GM19452 (cell line): Measurements from ENCODE around the gene PLAAT4.
"Not testable (repeated sequence)": the region's sequence is repeated elsewhere in the genome, so short reads cannot be mapped to it uniquely, and the experiment has no call there.

Experiments
- ATAC-seq: cut with Tn5 transposase; IDR thresholded peaks from one replicate; pipeline ENCODE4 v1.9.1; 2021; ENCODE audit not compliant: unreplicated experiment

The PLAAT4 gene

DNA sequence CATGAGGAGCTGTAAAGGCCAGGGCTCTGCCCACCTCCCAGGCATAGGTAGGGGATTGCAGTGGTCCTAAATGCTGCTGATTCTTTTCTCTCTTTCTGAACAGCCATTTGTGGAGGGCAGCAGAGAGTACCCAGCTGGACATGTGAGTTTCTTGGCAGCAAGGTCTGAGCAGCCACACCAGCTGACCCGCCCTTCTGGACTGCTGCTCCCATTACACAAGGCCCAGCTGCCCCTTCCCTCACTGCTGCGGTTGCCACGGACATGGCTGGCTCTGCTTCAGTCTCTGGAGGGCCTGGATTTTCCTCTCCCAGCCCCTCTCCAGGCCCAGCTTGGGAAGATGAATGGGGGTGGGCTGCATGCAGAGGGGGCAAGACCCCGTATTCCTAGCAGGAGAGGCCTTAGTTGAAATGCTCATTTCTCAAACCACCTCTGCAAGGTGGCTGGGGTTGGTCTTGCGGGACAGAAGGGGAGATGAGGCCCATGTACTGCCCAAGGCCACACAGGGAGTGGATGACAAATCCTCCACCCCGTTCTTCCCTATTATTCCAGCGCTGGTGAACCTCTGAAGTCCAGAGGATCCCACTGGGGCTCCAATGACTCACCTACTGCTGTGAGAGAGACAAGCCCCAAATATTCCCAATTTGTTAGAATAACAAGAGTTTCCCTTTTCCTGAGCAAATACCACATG lies 26.1 kb upstream of the PLAAT4 start:
- ATAC-seq = no peak

DNA sequence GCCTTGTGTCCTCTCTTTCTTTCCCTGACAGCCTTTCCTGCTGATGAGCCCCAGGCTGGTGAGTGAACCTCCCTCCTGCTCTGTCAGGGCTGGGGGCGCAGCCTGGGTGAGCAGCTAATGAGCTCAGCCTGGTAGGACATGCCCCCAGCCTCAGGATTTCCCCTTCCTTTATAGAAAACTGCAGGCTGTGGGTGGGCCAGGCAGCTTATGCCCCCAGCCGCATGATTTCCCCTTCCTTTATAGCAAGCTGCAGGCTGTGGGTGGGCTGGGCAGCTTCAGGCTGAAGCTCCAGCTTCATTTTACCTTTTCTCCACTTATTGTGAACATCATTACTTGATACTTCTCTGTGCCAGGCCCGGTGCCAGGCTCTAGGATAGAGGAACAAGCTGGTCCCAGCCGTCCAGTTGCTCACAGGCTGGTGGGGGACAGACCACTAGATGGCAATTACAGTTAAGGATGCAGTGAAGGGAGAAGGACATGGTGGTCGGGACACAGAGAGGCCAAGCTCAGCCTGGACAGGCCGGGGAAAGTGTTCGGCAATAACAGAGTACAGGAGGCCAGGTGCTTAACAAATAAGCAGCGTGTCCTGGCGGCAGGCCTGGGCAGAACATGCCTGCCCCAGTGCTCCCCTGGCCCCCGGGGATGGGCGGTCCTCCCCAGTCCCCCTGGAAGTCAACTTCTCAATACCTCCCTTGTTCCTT lies 25.4 kb upstream of the PLAAT4 start:
- no peak for ATAC-seq

DNA sequence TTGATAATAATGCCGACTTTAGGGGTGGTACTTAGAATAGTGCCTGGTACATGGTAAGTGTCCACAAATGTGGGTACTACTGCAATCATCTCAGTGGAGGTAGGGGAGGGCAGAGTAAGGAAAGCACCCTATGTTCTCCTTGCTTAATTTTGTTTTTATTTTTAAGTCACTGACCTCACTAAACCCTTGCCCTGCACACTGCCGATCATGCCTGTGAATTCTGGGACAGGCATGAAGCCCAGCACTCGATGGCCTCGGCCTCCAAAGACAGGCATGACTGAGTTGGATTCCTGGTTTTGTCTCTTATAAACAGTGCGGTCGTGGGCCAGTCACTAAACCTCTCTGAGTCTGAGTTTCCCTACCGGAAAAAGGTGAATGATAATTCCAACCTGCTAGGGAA lies 23.8 kb upstream of the PLAAT4 start:
- no peak for ATAC-seq

- no peak for ATAC-seq
These were observed 20.5 kb upstream of the PLAAT4 start for GRCh38 chr11:63516109-63516508.

- ATAC-seq = no peak
These were observed 19.5 kb upstream of the PLAAT4 start for GRCh38 chr11:63517156-63517555.

DNA sequence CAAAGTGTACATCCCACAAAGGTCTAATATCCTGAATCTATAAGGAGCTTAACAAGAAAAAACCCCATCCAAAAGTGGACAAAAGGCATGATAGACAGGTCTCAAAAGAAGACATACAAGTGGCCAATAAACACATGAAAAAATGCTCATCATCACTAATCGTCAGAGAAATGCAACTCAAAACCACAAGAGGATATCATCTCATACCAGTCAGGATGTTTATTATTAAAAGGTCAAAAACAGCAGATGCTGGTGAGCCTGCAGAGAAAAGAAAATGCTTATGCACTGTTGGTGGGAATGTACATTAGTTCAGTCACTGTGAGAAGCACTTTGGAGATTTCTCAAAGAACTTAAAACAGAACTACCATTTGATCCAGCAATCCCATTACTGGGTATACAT lies 18.1 kb upstream of the PLAAT4 start:
- no peak for ATAC-seq

DNA sequence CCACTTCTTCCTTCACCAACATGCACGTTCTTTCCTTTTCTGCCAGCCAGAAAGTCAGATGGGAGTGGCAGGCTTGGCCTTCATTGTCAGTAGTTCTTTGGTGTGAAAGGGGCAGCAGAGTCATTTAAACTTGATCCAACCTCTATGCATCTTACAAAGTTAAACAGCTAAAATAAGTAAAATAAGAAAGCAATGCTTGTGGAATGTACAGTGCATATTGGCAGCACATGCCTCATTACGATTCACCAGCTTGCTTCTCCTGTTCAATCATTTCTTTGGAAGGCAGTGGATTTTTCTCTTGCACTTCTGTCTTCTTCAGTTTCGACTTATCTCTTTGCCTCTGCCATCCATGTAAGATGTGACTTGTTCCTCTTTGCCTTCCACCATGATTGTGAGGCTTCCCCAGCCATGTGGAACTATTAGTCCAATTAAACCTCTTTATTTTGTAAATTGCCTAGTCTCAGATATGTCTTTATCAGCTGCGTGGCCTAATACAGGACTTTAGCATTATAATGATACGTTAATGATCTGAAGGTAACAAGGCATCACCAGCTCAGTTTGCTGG lies 15.9 kb upstream of the PLAAT4 start:
- no peak for ATAC-seq

DNA sequence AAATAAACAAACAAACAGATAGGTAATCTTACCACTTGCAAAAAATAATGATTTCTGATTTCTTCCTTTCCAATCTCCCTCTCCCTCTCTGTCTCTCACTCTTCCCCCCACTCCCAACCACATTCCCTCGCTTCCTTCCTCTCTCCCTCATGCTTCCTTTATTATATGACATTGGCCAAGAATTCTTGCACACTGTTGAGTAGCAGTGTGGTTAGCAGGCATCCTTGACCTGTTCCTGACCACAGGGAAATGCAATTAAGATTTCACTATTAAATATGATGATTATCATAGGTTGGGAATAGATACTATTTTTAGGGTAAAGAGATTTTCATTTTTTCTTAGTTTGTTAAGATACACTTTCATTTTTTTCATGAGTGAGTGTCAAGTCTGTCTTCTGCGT lies 14.7 kb upstream of the PLAAT4 start:
- ATAC-seq = no peak

- ATAC-seq = no peak
These were observed 13.5 kb upstream of the PLAAT4 start for GRCh38 chr11:63523151-63523550.

GRCh38 chr11:63527667-63528066 lies 8.9 kb upstream of the PLAAT4 start:
- ATAC-seq = no peak

GRCh38 chr11:63528156-63528555 lies 8.5 kb upstream of the PLAAT4 start:
- not testable (repeated sequence) for ATAC-seq

DNA sequence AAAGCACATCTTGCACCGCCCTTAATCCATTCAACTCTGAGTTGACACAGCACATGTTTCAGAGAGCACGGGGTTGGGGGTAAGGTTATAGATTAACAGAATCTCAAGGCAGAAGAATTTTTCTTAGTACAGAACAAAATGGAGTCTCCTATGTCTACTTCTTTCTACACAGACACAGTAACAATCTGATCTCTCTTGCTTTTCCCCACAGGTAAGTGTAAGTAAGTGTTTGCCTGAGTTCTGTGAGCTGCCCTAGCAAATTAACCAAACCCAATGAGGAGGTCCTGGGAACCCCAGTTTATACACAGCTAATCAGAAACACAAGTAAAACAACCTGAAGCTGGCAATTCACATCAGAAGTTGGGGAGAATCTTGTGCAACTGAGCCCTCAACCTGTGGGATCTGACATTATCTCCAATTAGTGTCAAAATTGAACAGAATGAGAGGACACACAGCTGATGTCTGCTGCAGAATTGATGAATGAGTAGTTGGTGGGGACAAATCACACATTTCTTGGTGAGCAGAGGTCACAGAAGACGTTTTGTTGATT lies 7.8 kb upstream of the PLAAT4 start:
- not testable (repeated sequence) for ATAC-seq

GRCh38 chr11:63529373-63529772 lies 7.2 kb upstream of the PLAAT4 start:
- not testable (repeated sequence) for ATAC-seq

GRCh38 chr11:63530021-63530420 lies 6.6 kb upstream of the PLAAT4 start:
- no peak for ATAC-seq

GRCh38 chr11:63531074-63531792 lies 5.4 kb upstream of the PLAAT4 start:
- peak; percentile 80 for ATAC-seq

GRCh38 chr11:63532117-63532516 lies 4.5 kb upstream of the PLAAT4 start:
- ATAC-seq = no peak

GRCh38 chr11:63532799-63533475 lies 3.7 kb upstream of the PLAAT4 start:
- no peak for ATAC-seq

DNA sequence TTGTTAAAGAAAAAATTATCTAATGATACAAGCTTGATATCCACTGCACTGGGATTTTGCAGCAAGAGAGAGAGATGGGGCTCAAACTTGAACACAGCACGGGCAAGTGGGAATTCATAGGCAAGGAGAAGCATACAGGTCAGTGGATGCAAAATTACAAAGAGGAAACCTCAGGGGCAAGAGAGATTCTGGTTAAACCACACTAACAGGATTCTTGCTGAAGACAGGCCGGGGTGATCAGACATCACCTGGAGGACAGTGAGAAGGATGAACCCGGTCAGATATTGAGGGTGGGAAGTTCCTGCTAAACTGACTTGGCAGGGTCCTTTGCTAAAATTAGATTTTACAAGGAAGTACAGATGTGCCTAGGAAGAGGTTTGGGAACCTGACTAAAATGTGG lies 2.5 kb upstream of the PLAAT4 start:
- no peak for ATAC-seq

DNA sequence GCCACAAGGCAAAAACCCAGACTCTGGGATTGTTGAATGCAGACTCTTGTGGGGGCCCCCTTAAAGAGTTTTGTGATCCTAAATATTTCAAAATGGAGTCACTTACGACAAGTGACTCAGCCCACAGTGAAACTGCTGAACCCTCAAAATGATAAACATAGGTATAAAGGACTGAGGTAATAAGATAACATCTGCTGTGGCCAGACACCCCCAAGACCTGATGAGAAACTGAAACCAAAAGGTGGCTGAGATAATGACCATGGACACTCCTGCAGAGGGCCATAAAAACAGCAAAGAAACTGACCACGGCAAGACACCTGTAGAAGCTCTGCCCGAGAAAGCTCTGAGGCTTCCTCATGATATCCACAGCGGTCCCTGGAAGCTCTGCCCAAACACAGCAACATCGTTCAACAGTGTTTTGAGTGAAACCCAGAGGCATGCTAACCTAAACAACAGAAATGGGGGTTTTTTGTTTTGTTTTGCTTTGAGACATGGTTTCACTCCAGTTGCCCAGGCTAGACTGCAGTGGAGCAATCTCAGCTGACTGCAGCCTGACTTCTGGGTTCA lies 1.6 kb upstream of the PLAAT4 start:
- no peak for ATAC-seq

DNA sequence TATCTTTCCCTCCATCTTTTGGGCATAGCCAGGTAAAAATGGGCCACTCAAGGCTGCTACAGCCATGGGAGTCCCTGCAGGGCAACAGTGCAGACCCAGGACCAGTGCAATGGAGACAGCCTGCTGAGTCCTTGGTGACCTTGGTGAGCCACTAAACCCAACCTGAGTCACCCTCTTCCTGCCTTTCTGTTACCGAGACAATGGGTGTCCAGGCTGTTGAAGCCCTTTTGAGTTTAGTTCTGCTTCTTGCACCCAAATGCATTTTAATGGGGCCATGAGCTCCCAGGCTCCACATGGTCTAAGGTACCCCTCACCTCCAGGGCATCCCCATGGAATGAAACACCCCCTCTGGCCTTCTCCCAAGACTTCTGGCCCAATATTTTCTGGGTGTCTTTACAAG lies 874 bp upstream of the PLAAT4 start:
- ATAC-seq = no peak
